LNCAP (cell line): ENCODE data around the gene KRTAP17-1.

ENCODE experiments used
- CTCF ChIP-seq: fragments of 450-650 bp; IDR thresholded peaks from 2 replicates; pipeline ENCODE4 v1.5.1; 2017; ENCODE audit warnings: mild to moderate bottlenecking

Gene KRTAP17-1

GRCh38 chr17:41322903-41323895, 7.7 kb upstream of the KRTAP17-1 start:
- TF ChIP-seq CTCF, result no peak

- peak; percentile 88 for TF ChIP-seq CTCF
These were observed 6.8 kb upstream of the KRTAP17-1 start for GRCh38 chr17:41322094-41322902.

- TF ChIP-seq CTCF, result no peak
These were observed 2.7 kb upstream of the KRTAP17-1 start for GRCh38 chr17:41318231-41318630.

- TF ChIP-seq CTCF, result no peak
These were observed 420 bp upstream of the KRTAP17-1 start for GRCh38 chr17:41315814-41316445.

GRCh38 chr17:41311111-41311510, 4.4 kb downstream of the KRTAP17-1 start:
- no peak for TF ChIP-seq CTCF

- TF ChIP-seq CTCF, result no peak
These were observed 6.6 kb downstream of the KRTAP17-1 start, which contains the start of gene KRTAP16-1 for GRCh38 chr17:41308918-41309359. TSS of gene KRTAP16-1 (minus strand) at chr17:41309309. CDS start at chr17:41309253, 56 bp downstream.

- TF ChIP-seq CTCF, result no peak
These were observed 7.1 kb downstream of the KRTAP17-1 start for GRCh38 chr17:41308251-41308917.
